CD4-positive, alpha-beta T cell treated with Interleukin-15 for 4 hours (primary cell): ENCODE results near the gene SLU7.

Experiments used
- DNase-seq: peaks from one replicate; pipeline ENCODE4 v3.0.0-alpha.2; 2020; ENCODE audit warnings: low spot score

The SLU7 gene

GRCh38 chr5:160367261-160367660 is 51.6 kb downstream of the SLU7 start:
- DNase-seq = no peak

GRCh38 chr5:160366230-160366629 is 52.7 kb downstream of the SLU7 start:
- no peak for DNase-seq

GRCh38 chr5:160363660-160364395 is 55.1 kb downstream of the SLU7 start:
- DNase-seq = no peak

- DNase-seq = no peak
These were observed 55.7 kb downstream of the SLU7 start for GRCh38 chr5:160363211-160363610.

GRCh38 chr5:160361624-160362228 is 57.2 kb downstream of the SLU7 start:
- DNase-seq = no peak

- DNase-seq = no peak
These were observed 58.6 kb downstream of the SLU7 start for GRCh38 chr5:160360310-160360709.

- no peak for DNase-seq
These were observed 59.1 kb downstream of the SLU7 start for GRCh38 chr5:160359816-160360215.

GRCh38 chr5:160359242-160359641 is 59.6 kb downstream of the SLU7 start:
- DNase-seq = no peak

GRCh38 chr5:160357861-160358411 is 60.9 kb downstream of the SLU7 start:
- no peak for DNase-seq

GRCh38 chr5:160357394-160357793 is 61.5 kb downstream of the SLU7 start:
- no peak for DNase-seq

GRCh38 chr5:160356550-160357347 is 62.1 kb downstream of the SLU7 start:
- DNase-seq = no peak

GRCh38 chr5:160354666-160355065 is 64.2 kb downstream of the SLU7 start:
- DNase-seq = no peak

- DNase-seq = no peak
These were observed 65.5 kb downstream of the SLU7 start for GRCh38 chr5:160353379-160353778.

- no peak for DNase-seq
These were observed 66.6 kb downstream of the SLU7 start for GRCh38 chr5:160352308-160352707.
